Measurements from ENCODE around the gene CCT5. TPM values are rescaled to one million over a fixed set of nuclear protein-coding genes. Genes with fewer than 3 reads are reported as not detected.
A peak's percentile ranks its signal among the peaks of the same experiment; 100 is the strongest.

Gene CCT5
- total RNA-seq, 3 donors from 2014 or later, result 120 to 155 (median 122) TPM

GRCh38 chr5:10286862-10287227, 36.8 kb downstream of the CCT5 start:
- no peak for TF ChIP-seq CTCF (IDR thresholded peaks at IDR 0.05)
- H3K4me3 ChIP-seq, result no peak overlapping the region
- H3K36me3 ChIP-seq (ENCODE audit: low read depth), result no peaks in the 10 kb centered on the region
- no peak for ATAC-seq
- H3K9me3 ChIP-seq, result no peaks in the 10 kb centered on the region
- peaks cover 29% of the 10 kb centered on the region for H3K4me1 ChIP-seq (ENCODE audit: low read depth)
- no peak for DNase-seq
- intact Hi-C loops (cut with DNase I, micrococcal nuclease), result loop anchor here (10.0 kb wide), 2 partner anchors 78 to 338 kb away; no protein-coding TSS in a partner anchor

GRCh38 chr5:10288592-10289219, 38.6 kb downstream of the CCT5 start:
- peak; percentile 89 for ATAC-seq
- Histone ChIP-seq H3K4me3 (no peak overlapping the region), H3K4me1 (ENCODE audit: low read depth) (peaks cover 27% of the 10 kb centered on the region), H3K9me3 (no peaks in the 10 kb centered on the region), H3K36me3 (ENCODE audit: low read depth) (no peaks in the 10 kb centered on the region)
- intact Hi-C loops (cut with DNase I, micrococcal nuclease), result loop anchor here (10.0 kb wide), 2 partner anchors 76 to 336 kb away; no protein-coding TSS in a partner anchor
- DNase-seq, result peak; percentile 93 to 97 (median 93)
- no peak for TF ChIP-seq CTCF (IDR thresholded peaks at IDR 0.05)

GRCh38 chr5:10289353-10289752, 39.3 kb downstream of the CCT5 start:
- DNase-seq (peak; percentile 65 to 82 (median 67)), ATAC-seq (peak; percentile 93)
- H3K4me3 ChIP-seq, result no peak overlapping the region
- TF ChIP-seq CTCF (IDR thresholded peaks at IDR 0.05), result no peak
- intact Hi-C loops (cut with DNase I, micrococcal nuclease), result loop anchor here (10.0 kb wide), 2 partner anchors 75 to 335 kb away; no protein-coding TSS in a partner anchor
- H3K36me3 ChIP-seq (ENCODE audit: low read depth), result no peaks in the 10 kb centered on the region
- H3K4me1 ChIP-seq (ENCODE audit: low read depth), result peaks cover 24% of the 10 kb centered on the region
- no peaks in the 10 kb centered on the region for H3K9me3 ChIP-seq

GRCh38 chr5:10289991-10290390, 39.9 kb downstream of the CCT5 start:
- H3K4me3 ChIP-seq, result no peak overlapping the region
- DNase-seq, result no peak
- H3K36me3 ChIP-seq (ENCODE audit: low read depth), result no peaks in the 10 kb centered on the region
- peaks cover 24% of the 10 kb centered on the region for H3K4me1 ChIP-seq (ENCODE audit: low read depth)
- no peak for ATAC-seq
- intact Hi-C loops (cut with DNase I, micrococcal nuclease), result loop anchor here (10.0 kb wide), 2 partner anchors 75 to 335 kb away; no protein-coding TSS in a partner anchor
- no peaks in the 10 kb centered on the region for H3K9me3 ChIP-seq
- TF ChIP-seq CTCF (IDR thresholded peaks at IDR 0.05), result no peak

- Histone ChIP-seq H3K4me1 (ENCODE audit: low read depth) (peaks cover 24% of the 10 kb centered on the region), H3K36me3 (ENCODE audit: low read depth) (no peaks in the 10 kb centered on the region), H3K9me3 (no peaks in the 10 kb centered on the region), H3K4me3 (no peak overlapping the region)
- TF ChIP-seq CTCF (IDR thresholded peaks at IDR 0.05), result no peak
- intact Hi-C loops (cut with DNase I, micrococcal nuclease), result no loop called here
- no peak for DNase-seq
- ATAC-seq, result no peak
These were observed 40.4 kb downstream of the CCT5 start for GRCh38 chr5:10290438-10290837.

All from mucosa of descending colon (tissue), 3 donors.